Measurements from ENCODE around the gene ZNF598.
"Not testable (repeated sequence)": the region's sequence is repeated elsewhere in the genome, so short reads cannot be mapped to it uniquely, and the experiment has no call there.

ZNF598 gene

DNA sequence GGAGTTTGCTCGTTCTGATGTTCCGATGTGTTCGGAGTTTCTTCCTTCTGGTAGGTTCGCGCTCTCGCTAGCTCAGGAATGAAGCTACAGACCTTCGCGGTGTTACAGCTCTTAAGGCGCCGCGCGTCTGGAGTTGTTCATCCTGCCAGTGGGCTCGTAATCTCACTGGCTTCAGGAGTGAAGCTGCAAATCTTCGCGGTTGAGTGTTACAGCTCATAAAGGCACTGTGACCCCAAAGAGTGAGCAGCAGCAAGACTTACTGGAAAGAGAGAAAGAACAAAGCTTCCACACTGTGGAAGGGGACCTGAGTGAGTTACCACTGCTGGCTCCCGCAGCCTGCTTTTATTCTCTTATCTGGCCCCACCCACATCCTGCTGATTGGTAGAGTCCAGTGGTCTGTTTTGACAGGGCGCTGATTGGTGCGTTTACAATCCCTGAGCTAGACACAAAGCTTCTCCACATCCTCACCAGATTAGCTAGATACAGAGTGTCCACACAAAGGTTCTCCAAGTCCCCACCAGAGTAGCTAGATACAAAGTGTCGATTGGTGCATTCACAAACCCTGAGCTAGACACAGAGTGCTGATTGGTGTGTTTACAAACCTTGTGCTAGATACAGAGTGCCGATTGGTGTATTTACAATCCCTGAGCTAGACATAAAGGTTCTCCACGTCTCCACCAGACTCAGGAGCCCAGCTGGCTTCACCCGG is 52.0 kb downstream of the ZNF598 start:
- not testable (repeated sequence) for H3K9me3 Mint-ChIP-seq, H3K27me3 Mint-ChIP-seq, H3K36me3 Mint-ChIP-seq, H3K27ac Mint-ChIP-seq, H3K4me3 Mint-ChIP-seq
- peaks cover 21% of the 10 kb centered on the region for H3K4me1 Mint-ChIP-seq

DNA sequence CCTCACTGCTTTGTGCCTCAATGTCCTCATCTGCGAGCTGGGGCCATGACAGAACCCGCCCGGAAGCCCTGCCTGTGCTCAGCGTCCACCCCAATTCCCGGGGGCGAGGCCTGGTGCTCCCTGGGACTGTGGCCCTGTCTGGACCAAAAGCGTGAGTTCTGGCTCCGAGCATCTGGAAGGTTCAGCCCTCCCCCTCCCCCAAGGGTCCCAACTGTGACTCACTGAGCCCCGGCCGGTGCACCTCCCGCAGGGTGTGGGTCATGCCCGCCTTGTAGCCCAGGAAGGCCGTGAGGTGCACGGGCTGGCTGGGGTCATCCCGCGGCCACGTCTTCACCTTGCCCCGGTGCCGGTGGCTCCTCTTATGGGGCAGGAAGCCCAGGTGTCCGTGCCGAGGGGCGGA is 55.9 kb downstream of the ZNF598 start:
- Mint-ChIP-seq H3K27ac (no peak overlapping the region), H3K36me3 (no peaks in the 10 kb centered on the region), H3K9me3 (no peaks in the 10 kb centered on the region), H3K27me3 (no peaks in the 10 kb centered on the region), H3K4me1 (no peaks in the 10 kb centered on the region), H3K4me3 (no peak overlapping the region)

DNA sequence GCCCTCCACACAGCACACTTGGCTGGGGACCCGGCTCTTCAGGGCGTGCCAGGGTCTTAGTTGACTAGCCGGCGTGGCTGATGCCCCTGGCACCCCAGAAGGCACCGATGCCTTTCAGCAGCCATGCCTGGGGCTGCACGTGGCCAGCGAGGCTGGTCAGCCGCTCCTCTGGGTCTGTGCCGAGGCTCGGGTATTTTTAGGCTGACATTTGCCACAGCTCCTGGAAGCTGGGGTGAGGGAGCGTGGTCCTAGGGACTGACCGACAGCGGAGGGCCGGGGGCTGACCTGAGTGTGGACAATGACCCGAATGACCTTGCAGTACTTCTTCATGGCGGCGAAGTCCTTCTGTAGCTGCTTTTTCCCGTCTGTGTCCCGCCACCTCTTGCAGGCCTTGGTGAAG is 59.1 kb downstream of the ZNF598 start:
- Mint-ChIP-seq H3K36me3 (no peaks in the 10 kb centered on the region), H3K27me3 (no peaks in the 10 kb centered on the region), H3K4me3 (no peak overlapping the region)

DNA sequence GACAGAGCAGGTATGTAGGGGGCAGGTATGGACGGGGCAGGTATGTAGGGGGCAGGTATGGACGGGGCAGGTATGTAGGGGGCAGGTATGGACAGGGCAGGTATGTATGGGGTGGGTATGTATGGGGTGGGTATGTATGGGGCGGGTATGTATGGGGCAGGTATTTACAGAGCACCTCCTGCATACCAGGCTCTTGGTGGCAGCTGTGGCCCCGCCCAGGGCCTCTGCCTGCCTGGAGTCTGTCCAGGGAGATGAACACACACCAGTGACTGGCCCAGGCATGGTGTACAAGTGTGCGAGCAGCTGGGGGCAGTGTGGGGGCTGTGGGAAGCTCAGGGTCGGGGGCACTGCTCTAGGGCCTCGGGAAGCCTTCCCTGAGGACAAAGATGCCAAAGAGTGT is 59.6 kb downstream of the ZNF598 start:
- Mint-ChIP-seq H3K27me3 (no peaks in the 10 kb centered on the region), H3K9me3 (no peaks in the 10 kb centered on the region), H3K36me3 (no peaks in the 10 kb centered on the region), H3K27ac (no peak overlapping the region), H3K4me3 (no peak overlapping the region), H3K4me1 (no peaks in the 10 kb centered on the region)

More for the DNA sequence above, 59.1 kb downstream of the ZNF598 start:
- H3K9me3 Mint-ChIP-seq = no peaks in the 10 kb centered on the region
- no peak overlapping the region for H3K27ac Mint-ChIP-seq
- H3K4me1 Mint-ChIP-seq = no peaks in the 10 kb centered on the region

DNA sequence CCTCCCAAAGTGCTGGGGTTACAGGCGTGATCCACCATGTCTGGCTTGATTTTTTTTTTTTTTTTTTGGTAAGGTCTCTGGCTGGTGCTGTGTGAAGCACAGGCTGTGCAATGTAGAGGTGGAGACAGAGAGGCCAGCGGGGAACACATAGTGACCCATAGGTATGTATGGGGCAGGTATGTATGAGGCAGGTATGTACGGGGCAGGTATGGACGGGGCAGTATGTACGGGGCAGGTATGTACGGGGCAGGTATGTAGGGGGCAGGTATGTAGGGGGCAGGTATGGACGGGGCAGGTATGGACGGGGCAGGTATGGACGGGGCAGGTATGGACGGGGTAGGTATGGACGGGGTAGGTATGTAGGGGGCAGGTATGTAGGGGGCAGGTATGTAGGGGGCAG is 60.1 kb downstream of the ZNF598 start:
- H3K4me1 Mint-ChIP-seq = peaks cover 1% of the 10 kb centered on the region

More for the DNA sequence above, 60.1 kb downstream of the ZNF598 start:
- Mint-ChIP-seq H3K9me3 (no peaks in the 10 kb centered on the region), H3K36me3 (no peaks in the 10 kb centered on the region), H3K27me3 (no peaks in the 10 kb centered on the region), H3K27ac (no peak overlapping the region), H3K4me3 (no peak overlapping the region)
